GM12892 (cell line): ENCODE results near the gene EMC7.

Experiments used
- POLR2A ChIP-seq: IDR thresholded peaks from 2 replicates; pipeline ENCODE4 v1.6.1; 2011; ENCODE audit warnings: low read depth, low read length, control low read depth
- POLR2AphosphoS5 ChIP-seq: IDR thresholded peaks from 2 replicates; pipeline ENCODE4 v1.6.1; 2011; ENCODE audit warnings: low read depth, low read length, control low read depth

DNA sequence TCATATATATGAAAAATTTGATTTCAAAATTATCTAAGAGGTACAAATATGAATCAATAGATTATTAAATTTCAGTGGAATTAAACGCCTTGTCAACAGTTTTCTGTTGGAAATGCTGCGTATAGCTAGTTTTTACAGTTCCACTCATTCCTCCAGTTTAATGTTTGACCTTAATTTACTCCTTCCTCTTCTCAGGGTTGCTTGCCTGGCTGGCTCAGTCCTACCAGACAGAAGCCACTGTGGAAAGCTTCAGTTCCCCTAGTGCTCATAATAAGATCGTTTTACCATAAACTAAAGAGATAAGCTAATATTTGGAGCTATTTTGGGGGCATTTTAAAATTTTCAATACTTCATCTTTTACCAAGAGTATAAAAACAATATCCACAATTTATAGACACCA, 22.8 kb downstream of the EMC7 start:
- TF ChIP-seq POLR2AphosphoS5: no peak
- TF ChIP-seq POLR2A: no peak
